ENCODE measurements around the gene ZNF93. TPM values are rescaled to one million over a fixed set of nuclear protein-coding genes. Genes with fewer than 3 reads are reported as not detected.

The ZNF93 gene
- total and polyA plus RNA-seq, 9 of the 15 experiments (the other 6 are each of a cell fraction or from before 2014, with no cell fraction given): 11.1 to 26.3 (median 17.1) TPM

DNA sequence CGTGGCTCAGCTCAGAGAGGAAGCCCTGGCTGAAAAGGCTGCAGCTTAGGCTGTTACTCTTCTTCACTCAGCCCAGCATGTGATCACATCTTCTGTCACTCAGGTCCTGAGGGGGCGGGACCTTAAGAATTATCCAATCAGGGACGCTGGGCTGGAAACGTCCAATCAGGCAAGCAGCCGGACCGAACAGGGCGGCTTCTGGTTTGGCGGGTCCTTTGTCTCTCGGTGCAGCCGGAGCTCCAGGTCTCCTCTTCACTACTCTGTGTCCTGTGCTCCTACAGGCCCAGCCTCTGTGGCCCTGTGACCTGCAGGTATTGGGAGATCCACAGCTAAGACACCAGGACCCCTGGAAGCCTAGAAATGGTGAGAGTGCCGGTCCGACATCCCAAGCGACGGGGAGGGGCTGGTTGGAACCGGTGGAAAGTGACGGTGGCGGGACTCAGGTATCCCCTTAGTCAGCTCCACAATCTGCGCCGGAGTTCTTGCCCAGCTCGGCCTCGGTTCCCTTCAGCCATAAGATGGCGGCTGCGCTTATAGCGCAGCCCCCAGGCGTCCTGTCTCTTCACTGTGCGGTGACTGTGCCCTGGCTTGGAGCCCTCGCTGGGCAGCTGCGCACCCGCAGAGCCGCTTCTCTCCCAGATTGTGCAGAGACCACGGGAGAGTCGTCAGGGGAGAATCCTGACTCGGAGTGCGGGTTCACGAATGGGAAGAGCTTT lies at the start of gene ZNF93 (continued):
- TF ChIP-seq, protein P1, sequence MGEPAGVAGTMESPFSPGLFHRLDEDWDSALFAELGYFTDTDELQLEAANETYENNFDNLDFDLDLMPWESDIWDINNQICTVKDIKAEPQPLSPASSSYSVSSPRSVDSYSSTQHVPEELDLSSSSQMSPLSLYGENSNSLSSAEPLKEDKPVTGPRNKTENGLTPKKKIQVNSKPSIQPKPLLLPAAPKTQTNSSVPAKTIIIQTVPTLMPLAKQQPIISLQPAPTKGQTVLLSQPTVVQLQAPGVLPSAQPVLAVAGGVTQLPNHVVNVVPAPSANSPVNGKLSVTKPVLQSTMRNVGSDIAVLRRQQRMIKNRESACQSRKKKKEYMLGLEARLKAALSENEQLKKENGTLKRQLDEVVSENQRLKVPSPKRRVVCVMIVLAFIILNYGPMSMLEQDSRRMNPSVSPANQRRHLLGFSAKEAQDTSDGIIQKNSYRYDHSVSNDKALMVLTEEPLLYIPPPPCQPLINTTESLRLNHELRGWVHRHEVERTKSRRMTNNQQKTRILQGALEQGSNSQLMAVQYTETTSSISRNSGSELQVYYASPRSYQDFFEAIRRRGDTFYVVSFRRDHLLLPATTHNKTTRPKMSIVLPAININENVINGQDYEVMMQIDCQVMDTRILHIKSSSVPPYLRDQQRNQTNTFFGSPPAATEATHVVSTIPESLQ (CRISPR knock-in tag; IDR thresholded peaks at IDR 0.05): 0 out of 2 replicates have a peak, but pooled peaks have one; percentile 53
- TF ChIP-seq NRF1 (conservative IDR thresholded peaks at IDR 0.05 in 1 of 2, IDR thresholded peaks at IDR 0.05 in 1 of 2) (peak; percentile 73), ZBED1 (IDR thresholded peaks at IDR 0.05) (no peak), E2F3 (CRISPR knock-in tag; IDR thresholded peaks at IDR 0.05) (peak; percentile 33; the same call in 1 of the 2 replicates), POLR2B (IDR thresholded peaks at IDR 0.05; ENCODE audit: low read depth, partially characterized antibody) (peak; percentile 84), PML (IDR thresholded peaks at IDR 0.05; ENCODE audit: low read length) (peak; percentile 82), MEIS2 (IDR thresholded peaks at IDR 0.05; ENCODE audit: partially characterized antibody) (peak; percentile 81), RBFOX2 (IDR thresholded peaks at IDR 0.05; ENCODE audit: low read depth, low read length) (peak; percentile 93), JUNB (CRISPR knock-in tag; conservative IDR thresholded peaks at IDR 0.05) (no peak), GTF2E2 (tag; IDR thresholded peaks at IDR 0.05) (peak; percentile 91), TSHZ1 (CRISPR knock-in tag; IDR thresholded peaks at IDR 0.05) (no peak), TCF7 (IDR thresholded peaks at IDR 0.05; ENCODE audit: borderline replicate concordance) (no peak), DNMT1 (IDR thresholded peaks at IDR 0.05) (no peak), SUPT5H (IDR thresholded peaks at IDR 0.05) (peak; percentile 86), ZFX (CRISPR knock-in tag; IDR thresholded peaks at IDR 0.05) (peak; percentile 76), MXI1 (IDR thresholded peaks at IDR 0.05; ENCODE audit: low read depth, low read length) (no peak), RBM25 (IDR thresholded peaks at IDR 0.05; ENCODE audit: low read depth, low read length, severe bottlenecking) (peak; percentile 46)
- TF ChIP-seq, protein P2, sequence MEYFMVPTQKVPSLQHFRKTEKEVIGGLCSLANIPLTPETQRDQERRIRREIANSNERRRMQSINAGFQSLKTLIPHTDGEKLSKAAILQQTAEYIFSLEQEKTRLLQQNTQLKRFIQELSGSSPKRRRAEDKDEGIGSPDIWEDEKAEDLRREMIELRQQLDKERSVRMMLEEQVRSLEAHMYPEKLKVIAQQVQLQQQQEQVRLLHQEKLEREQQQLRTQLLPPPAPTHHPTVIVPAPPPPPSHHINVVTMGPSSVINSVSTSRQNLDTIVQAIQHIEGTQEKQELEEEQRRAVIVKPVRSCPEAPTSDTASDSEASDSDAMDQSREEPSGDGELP (CRISPR knock-in tag; IDR thresholded peaks at IDR 0.05; ENCODE audit: borderline replicate concordance): peak; percentile 59
- TF ChIP-seq, protein P3, sequence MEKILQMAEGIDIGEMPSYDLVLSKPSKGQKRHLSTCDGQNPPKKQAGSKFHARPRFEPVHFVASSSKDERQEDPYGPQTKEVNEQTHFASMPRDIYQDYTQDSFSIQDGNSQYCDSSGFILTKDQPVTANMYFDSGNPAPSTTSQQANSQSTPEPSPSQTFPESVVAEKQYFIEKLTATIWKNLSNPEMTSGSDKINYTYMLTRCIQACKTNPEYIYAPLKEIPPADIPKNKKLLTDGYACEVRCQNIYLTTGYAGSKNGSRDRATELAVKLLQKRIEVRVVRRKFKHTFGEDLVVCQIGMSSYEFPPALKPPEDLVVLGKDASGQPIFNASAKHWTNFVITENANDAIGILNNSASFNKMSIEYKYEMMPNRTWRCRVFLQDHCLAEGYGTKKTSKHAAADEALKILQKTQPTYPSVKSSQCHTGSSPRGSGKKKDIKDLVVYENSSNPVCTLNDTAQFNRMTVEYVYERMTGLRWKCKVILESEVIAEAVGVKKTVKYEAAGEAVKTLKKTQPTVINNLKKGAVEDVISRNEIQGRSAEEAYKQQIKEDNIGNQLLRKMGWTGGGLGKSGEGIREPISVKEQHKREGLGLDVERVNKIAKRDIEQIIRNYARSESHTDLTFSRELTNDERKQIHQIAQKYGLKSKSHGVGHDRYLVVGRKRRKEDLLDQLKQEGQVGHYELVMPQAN (IDR thresholded peaks at IDR 0.05; ENCODE audit: borderline replicate concordance): peak; percentile 73; the same call in 1 of the 2 replicates

Data from K562 (cell line).